Activated naive CD8-positive, alpha-beta T cell treated with anti-CD3 and anti-CD28 coated beads for 36 hours (primary cell): ENCODE data around the gene FAM20A. TPM values are rescaled to one million over a fixed set of nuclear protein-coding genes. Genes with fewer than 3 reads are reported as not detected.

Source experiments
- DNase-seq: peaks from one replicate; pipeline ENCODE4 v3.0.0; 2021
- H3K27ac Mint-ChIP-seq: one replicate; pipeline ENCODE4 v1.8.0; 2022; ENCODE audit warnings: mild to moderate bottlenecking, moderate library complexity, mixed read lengths
- H3K27me3 Mint-ChIP-seq: one replicate; pipeline ENCODE4 v1.8.0; 2022; ENCODE audit warnings: mild to moderate bottlenecking, mixed read lengths
- H3K36me3 Mint-ChIP-seq: one replicate; pipeline ENCODE4 v1.8.0; 2021; ENCODE audit warnings: mild to moderate bottlenecking, mixed read lengths
- H3K4me1 Mint-ChIP-seq: one replicate; pipeline ENCODE4 v1.8.0; 2021; ENCODE audit warnings: mixed read lengths
- H3K4me3 Mint-ChIP-seq: one replicate; pipeline ENCODE4 v1.8.0; 2022; ENCODE audit warnings: mild to moderate bottlenecking, moderate library complexity, mixed read lengths
- H3K9me3 Mint-ChIP-seq: one replicate; pipeline ENCODE4 v1.8.0; 2022; ENCODE audit warnings: mixed read lengths
- total RNA-seq, 2 experiments: library from RNA; stranded (reverse); gene quantifications; one replicate each; pipeline ENCODE4 v1.2.3, GENCODE V29; 2021

FAM20A gene
- not detected for total RNA-seq

DNA sequence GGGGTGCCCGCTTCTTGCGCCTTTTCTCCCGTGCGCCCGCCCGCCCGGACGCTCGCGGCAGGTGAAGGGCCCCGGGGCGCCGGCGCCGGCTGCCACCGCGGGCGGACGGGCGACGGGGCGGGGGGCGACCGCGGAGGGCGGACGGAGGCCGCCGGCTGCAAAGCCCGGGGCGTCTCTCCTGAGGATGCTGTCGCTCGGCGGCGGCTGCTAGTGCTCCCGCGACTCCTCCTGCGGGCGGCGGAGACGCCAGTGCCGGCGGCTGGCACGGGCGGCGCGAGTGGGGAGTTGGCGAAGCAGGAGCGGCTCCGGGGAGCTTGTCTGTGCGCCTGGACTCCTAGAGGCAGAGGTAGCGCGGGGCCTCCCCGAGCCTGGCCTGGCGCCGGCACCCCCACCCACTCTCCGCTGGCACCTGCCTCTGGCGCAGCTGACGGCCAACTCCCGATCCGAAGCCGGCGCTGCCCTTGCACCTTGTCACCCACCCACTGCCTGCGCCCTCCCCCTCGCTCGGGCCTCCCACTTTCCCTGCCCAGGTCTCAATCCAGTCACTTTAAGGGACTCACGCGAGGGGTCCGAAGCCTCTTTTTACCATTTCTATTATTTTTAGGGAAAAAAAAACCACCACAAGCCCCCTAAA lies at the start of gene FAM20A:
FAM20A (minus strand) TSS at position 437 of the 634 bp plus-strand sequence. CDS start 701 bp downstream, outside the sequence.
- Mint-ChIP-seq H3K27me3 (peaks cover 75% of the 10 kb centered on the region), H3K27ac (no peak within 1 kb of the TSS), H3K36me3 (no peaks in the 10 kb centered on the region), H3K9me3 (no peaks in the 10 kb centered on the region), H3K4me1 (peaks cover 11% of the 10 kb centered on the region), H3K4me3 (peak within 1 kb of the TSS; percentile 20)
- peak; percentile 22 for DNase-seq

DNA sequence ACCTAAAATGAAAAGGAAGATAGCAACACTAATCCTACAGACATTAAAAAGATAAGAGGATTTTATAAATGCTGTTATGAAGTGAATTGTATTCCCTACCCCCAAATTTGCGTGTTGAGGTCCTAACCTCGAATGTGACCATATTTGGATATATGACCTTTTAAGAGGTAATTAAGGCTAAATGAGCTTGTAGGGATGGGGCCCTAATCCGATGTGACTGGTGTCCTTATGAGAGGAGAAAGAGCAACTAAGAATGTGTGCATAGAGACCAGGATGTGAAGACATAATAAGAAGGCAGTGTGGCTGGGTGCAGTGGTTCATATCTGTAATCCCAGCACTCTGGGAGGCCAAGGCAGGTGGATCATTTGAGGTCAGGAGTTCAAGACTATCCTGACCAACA lies 48.2 kb upstream of the FAM20A start:
- Mint-ChIP-seq H3K4me1 (no peaks in the 10 kb centered on the region), H3K27ac (no peak overlapping the region), H3K27me3 (peaks cover 11% of the 10 kb centered on the region)

GRCh38 chr17:68646626-68647526 lies 45.7 kb upstream of the FAM20A start:
- peaks cover 5% of the 10 kb centered on the region for H3K9me3 Mint-ChIP-seq

More for the DNA sequence above, 48.2 kb upstream of the FAM20A start:
- Mint-ChIP-seq H3K36me3 (no peaks in the 10 kb centered on the region), H3K4me3 (no peak overlapping the region), H3K9me3 (peaks cover 5% of the 10 kb centered on the region)
- no peak for DNase-seq

DNA sequence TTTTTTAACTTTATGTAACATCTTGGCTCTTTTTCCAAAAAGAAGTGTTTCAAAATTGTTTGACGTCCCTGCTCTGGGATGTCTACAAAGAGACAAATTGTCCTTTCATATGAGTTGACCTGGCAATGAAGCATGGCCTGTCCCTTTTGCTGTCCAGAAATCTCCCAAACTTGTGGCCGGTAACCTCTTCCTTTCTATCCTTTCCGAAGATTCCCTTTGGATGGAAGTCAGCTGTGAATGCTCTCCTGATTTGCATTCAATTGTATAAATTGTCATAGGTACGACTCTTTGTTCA lies 40.9 kb upstream of the FAM20A start:
- no peak overlapping the region for H3K27ac Mint-ChIP-seq
- DNase-seq = no peak
- H3K4me3 Mint-ChIP-seq = no peak overlapping the region
- H3K27me3 Mint-ChIP-seq = peaks cover 19% of the 10 kb centered on the region
- H3K9me3 Mint-ChIP-seq = peaks cover 4% of the 10 kb centered on the region
- no peaks in the 10 kb centered on the region for H3K36me3 Mint-ChIP-seq
- no peaks in the 10 kb centered on the region for H3K4me1 Mint-ChIP-seq

More at GRCh38 chr17:68646626-68647526, 45.7 kb upstream of the FAM20A start:
- Mint-ChIP-seq H3K36me3 (no peaks in the 10 kb centered on the region), H3K4me3 (no peak overlapping the region), H3K27ac (no peak overlapping the region), H3K4me1 (no peaks in the 10 kb centered on the region), H3K27me3 (peaks cover 13% of the 10 kb centered on the region)
- DNase-seq = no peak

- H3K27ac Mint-ChIP-seq = no peak overlapping the region
- peaks cover 4% of the 10 kb centered on the region for H3K9me3 Mint-ChIP-seq
- H3K27me3 Mint-ChIP-seq = peaks cover 21% of the 10 kb centered on the region
- no peaks in the 10 kb centered on the region for H3K36me3 Mint-ChIP-seq
- no peak for DNase-seq
- no peaks in the 10 kb centered on the region for H3K4me1 Mint-ChIP-seq
- no peak overlapping the region for H3K4me3 Mint-ChIP-seq
These were observed 40.3 kb upstream of the FAM20A start for GRCh38 chr17:68641276-68642117.

DNA sequence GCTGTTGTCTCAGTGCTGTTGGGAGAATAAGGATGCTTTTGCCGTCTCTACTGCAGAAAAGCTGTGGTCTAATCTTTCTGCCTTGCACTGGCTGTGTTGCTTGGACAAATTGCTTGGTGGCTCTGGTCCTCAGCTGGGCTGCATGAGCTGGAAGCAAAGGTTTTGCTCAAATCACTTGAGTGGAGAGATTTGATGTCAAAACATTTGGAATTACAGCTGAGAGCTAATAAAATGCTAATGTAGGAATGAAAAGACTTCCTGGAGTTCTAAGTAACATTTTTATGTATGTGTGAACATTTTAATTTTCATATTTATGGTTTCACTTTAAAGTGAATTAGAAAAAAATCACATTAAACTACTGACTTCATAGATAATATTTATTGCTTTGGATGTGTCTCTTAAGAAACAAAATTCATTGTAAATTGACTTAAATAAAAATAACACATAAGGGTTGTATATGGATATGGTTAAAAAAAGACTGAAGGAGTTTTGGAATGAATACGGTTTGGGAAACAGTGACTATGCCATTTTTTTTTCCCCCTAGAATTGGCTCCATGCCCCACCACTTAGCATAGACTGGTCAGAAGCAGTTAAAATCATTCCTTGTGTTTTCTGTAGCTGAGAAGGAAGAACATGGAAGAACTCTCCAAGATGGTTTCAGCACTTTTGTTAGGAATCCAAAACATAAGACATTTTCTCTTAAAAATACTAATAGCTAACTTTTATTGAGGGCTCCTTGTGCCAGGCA lies 39.2 kb upstream of the FAM20A start:
- peaks cover 4% of the 10 kb centered on the region for H3K9me3 Mint-ChIP-seq
- no peaks in the 10 kb centered on the region for H3K36me3 Mint-ChIP-seq
- no peaks in the 10 kb centered on the region for H3K4me1 Mint-ChIP-seq
- H3K27me3 Mint-ChIP-seq = peaks cover 21% of the 10 kb centered on the region
- H3K4me3 Mint-ChIP-seq = no peak overlapping the region
- DNase-seq = no peak
- H3K27ac Mint-ChIP-seq = no peak overlapping the region

DNA sequence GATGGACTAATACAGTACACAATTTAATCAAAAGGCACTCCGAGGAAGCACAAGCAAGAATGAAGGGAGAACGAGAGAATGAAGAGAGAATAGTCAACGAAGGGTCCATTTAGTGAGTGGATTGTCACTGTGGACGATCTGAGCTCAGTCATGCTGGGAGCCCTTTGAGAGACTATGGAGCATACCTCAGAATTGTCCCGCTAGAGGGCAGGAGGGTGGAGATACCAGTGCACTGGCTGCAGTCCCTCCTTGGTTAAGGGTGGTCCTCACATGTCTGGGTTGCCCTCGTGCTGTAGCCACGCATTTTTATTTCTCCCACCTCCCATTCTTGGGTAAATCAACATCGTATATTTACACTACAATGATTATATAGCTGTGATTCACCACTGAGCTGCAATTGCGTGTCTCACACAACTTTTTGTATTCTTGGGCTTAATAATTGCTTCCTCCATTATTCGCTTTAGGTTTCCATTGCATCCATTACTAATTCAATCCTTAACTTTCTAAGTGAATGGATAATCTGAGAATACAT lies 33.2 kb upstream of the FAM20A start:
- no peaks in the 10 kb centered on the region for H3K4me1 Mint-ChIP-seq
- no peak overlapping the region for H3K4me3 Mint-ChIP-seq
- no peak overlapping the region for H3K27ac Mint-ChIP-seq
- H3K27me3 Mint-ChIP-seq = peaks cover 8% of the 10 kb centered on the region
- peaks cover 4% of the 10 kb centered on the region for H3K9me3 Mint-ChIP-seq
- DNase-seq = no peak
- no peaks in the 10 kb centered on the region for H3K36me3 Mint-ChIP-seq

- no peaks in the 10 kb centered on the region for H3K9me3 Mint-ChIP-seq
- DNase-seq = no peak
- H3K27ac Mint-ChIP-seq = no peak overlapping the region
- H3K4me1 Mint-ChIP-seq = no peaks in the 10 kb centered on the region
- H3K36me3 Mint-ChIP-seq = no peaks in the 10 kb centered on the region
- H3K4me3 Mint-ChIP-seq = no peak overlapping the region
- peaks cover 9% of the 10 kb centered on the region for H3K27me3 Mint-ChIP-seq
These were observed 27.4 kb upstream of the FAM20A start for GRCh38 chr17:68628576-68628957.

DNA sequence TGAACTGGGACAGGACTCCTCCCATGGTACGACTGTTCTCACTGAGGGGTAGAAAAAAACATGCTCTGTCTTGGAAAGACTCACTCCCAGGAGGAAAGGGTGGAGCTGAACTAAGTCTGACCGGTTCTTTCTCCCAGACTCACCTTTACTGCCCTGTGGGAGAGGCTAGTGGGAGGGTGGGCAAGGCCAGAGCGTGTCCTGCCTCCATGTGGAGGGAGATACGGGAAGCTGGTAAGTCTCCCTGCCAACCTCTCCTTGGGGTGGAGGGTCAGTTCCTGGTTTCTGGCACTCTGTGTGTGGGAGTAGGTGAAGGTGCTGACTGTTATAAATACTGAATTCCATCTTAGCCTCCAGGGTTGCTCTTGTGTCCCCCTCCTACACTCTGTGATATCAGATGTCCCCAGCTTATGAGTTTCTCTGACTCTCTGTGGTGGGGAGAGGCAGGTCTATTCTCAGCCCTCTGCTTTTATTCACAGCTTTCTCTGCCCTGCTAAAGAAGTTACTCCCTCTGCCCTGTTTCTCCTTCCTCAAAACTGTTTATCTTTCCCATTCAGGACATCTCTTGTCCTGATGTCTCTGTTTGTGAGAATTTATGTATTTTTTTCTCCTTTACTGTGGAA lies 26.9 kb upstream of the FAM20A start:
- DNase-seq = no peak
- Mint-ChIP-seq H3K4me1 (no peaks in the 10 kb centered on the region), H3K4me3 (no peak overlapping the region), H3K36me3 (no peaks in the 10 kb centered on the region), H3K27me3 (peaks cover 9% of the 10 kb centered on the region), H3K27ac (no peak overlapping the region), H3K9me3 (no peaks in the 10 kb centered on the region)

- H3K4me1 Mint-ChIP-seq = no peaks in the 10 kb centered on the region
- peaks cover 2% of the 10 kb centered on the region for H3K9me3 Mint-ChIP-seq
- no peaks in the 10 kb centered on the region for H3K36me3 Mint-ChIP-seq
- DNase-seq = no peak
- peaks cover 13% of the 10 kb centered on the region for H3K27me3 Mint-ChIP-seq
- H3K4me3 Mint-ChIP-seq = no peak overlapping the region
- H3K27ac Mint-ChIP-seq = no peak overlapping the region
These were observed 23.2 kb upstream of the FAM20A start for GRCh38 chr17:68624381-68624780.

GRCh38 chr17:68623811-68624210 lies 22.6 kb upstream of the FAM20A start:
- H3K4me1 Mint-ChIP-seq = no peaks in the 10 kb centered on the region
- no peak overlapping the region for H3K27ac Mint-ChIP-seq
- peaks cover 2% of the 10 kb centered on the region for H3K9me3 Mint-ChIP-seq
- no peaks in the 10 kb centered on the region for H3K36me3 Mint-ChIP-seq
- H3K4me3 Mint-ChIP-seq = no peak overlapping the region
- no peak for DNase-seq
- peaks cover 16% of the 10 kb centered on the region for H3K27me3 Mint-ChIP-seq

- H3K4me1 Mint-ChIP-seq = no peaks in the 10 kb centered on the region
- peaks cover 16% of the 10 kb centered on the region for H3K27me3 Mint-ChIP-seq
- H3K36me3 Mint-ChIP-seq = peaks cover 2% of the 10 kb centered on the region
- no peak overlapping the region for H3K4me3 Mint-ChIP-seq
- DNase-seq = no peak
- peaks cover 2% of the 10 kb centered on the region for H3K9me3 Mint-ChIP-seq
- H3K27ac Mint-ChIP-seq = no peak overlapping the region
These were observed 21.3 kb upstream of the FAM20A start for GRCh38 chr17:68622423-68622822.

GRCh38 chr17:68621065-68621464 lies 19.9 kb upstream of the FAM20A start:
- Mint-ChIP-seq H3K4me1 (no peaks in the 10 kb centered on the region), H3K4me3 (no peak overlapping the region), H3K27me3 (peaks cover 16% of the 10 kb centered on the region), H3K27ac (no peak overlapping the region), H3K36me3 (peaks cover 2% of the 10 kb centered on the region), H3K9me3 (peaks cover 2% of the 10 kb centered on the region)
- no peak for DNase-seq

DNA sequence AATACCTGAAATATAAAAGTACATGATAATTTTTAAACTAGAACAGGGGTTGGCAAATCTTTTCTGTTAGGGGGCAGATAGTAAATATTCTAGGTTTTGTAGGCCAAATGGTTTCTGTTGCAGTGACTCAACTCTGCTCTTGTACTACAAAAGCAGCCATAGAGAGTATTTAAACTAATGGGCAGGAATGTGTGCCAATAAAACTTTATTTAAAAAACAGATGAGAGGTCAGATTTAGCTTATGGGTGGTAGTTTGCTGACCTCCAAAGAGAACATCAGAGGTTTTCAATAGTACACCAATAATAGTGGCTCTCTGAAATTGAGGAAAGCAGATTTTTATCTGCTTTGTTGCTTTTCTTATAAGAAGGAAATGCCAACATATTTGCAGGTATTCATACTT lies 15.2 kb upstream of the FAM20A start:
- Mint-ChIP-seq H3K27me3 (peaks cover 31% of the 10 kb centered on the region), H3K9me3 (peaks cover 2% of the 10 kb centered on the region), H3K4me1 (no peaks in the 10 kb centered on the region), H3K36me3 (peaks cover 2% of the 10 kb centered on the region), H3K27ac (no peak overlapping the region), H3K4me3 (no peak overlapping the region)
- no peak for DNase-seq
